Ovary (tissue), 3 donors: ENCODE results near the gene ZMYND11.

Source experiments
- POLR2A ChIP-seq: fragments of 450-650 bp; IDR thresholded peaks from one replicate; pipeline ENCODE4 v1.6.1; 2017; ENCODE audit warnings: antibody characterized with exemption, mild to moderate bottlenecking, moderate library complexity
- TF ChIP-seq, protein P1 (sequence below), 3 donors: fragments of 450-650 bp in 2 of 3; fragments of 200-600 bp in 1 of 3; IDR thresholded peaks; one replicate each; pipeline versions ENCODE4 v1.5.1 to v1.8.0; 2016 to 2022; ENCODE audit warnings: antibody characterized with exemption in 3 of 3, mild to moderate bottlenecking in 1 of 3
- donor health status: DM: no; HTN: no; CAD: no.

DNA sequence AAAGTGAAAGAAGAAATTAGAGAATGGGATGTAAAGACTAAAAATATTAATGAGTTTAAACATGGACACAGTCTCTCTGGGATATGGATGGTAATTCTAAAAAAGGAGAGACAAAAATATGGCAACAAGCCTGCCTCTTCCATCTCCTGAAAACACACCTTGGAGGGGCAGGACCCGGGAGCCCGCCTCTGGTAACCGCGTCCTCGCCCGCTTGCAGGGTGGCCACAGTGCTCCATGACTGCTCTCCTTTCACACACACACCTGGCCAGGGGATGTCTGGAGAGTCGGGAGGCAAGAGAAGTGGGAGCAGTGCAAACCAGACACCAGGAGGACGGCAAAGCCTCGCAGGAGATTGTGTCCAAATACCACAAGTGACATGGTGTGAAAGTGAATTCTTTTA, 166.3 kb downstream of the ZMYND11 start:
- no peak for TF ChIP-seq POLR2A
- TF ChIP-seq, protein P1, sequence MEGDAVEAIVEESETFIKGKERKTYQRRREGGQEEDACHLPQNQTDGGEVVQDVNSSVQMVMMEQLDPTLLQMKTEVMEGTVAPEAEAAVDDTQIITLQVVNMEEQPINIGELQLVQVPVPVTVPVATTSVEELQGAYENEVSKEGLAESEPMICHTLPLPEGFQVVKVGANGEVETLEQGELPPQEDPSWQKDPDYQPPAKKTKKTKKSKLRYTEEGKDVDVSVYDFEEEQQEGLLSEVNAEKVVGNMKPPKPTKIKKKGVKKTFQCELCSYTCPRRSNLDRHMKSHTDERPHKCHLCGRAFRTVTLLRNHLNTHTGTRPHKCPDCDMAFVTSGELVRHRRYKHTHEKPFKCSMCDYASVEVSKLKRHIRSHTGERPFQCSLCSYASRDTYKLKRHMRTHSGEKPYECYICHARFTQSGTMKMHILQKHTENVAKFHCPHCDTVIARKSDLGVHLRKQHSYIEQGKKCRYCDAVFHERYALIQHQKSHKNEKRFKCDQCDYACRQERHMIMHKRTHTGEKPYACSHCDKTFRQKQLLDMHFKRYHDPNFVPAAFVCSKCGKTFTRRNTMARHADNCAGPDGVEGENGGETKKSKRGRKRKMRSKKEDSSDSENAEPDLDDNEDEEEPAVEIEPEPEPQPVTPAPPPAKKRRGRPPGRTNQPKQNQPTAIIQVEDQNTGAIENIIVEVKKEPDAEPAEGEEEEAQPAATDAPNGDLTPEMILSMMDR (IDR thresholded peaks at IDR 0.05) = no peak
